Astrocyte of the cerebellum (primary cell): ENCODE measurements around the gene TMEM178A.

Source experiments
- DNase-seq: peaks from one replicate; pipeline ENCODE4 v3.0.0-alpha.2; 2011; ENCODE audit warnings: low read depth
- H3K4me3 ChIP-seq: 2 replicates; pipeline ENCODE4 v1.5.1; 2011; ENCODE audit warnings: mild to moderate bottlenecking, low read depth, low read length, moderate library complexity
- in situ Hi-C: cut with HindIII; loops from 2 replicates; pipeline ENCODE4 v1.10.0; 2017; ENCODE audit warnings: low sequenced_read_pairs
- TF ChIP-seq, protein P1 (sequence below): IDR thresholded peaks from 2 replicates; pipeline ENCODE4 v1.5.1; 2012; ENCODE audit warnings: low read length, low read depth, moderate library complexity, mild to moderate bottlenecking; ENCODE audit errors: missing control alignments

Gene TMEM178A

DNA sequence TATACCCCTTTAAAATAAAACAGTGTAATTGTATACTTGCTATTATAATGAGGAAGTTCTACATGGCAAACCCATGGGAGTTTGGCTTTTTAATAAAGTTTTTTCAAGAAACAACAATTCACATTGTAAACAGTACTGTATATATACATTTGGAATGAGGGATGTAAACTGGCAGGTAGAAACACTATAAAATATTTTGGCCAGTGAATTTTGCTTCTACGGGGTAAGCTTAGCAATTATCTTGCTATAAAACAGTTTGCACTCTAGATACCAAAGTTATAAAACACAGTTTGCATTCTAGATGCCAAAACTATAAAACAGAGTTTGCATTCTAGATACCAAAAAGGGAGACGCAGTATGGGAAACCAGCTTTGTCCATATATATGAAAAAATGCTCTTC, 96.7 kb downstream of the TMEM178A start:
- TF ChIP-seq, protein P1, sequence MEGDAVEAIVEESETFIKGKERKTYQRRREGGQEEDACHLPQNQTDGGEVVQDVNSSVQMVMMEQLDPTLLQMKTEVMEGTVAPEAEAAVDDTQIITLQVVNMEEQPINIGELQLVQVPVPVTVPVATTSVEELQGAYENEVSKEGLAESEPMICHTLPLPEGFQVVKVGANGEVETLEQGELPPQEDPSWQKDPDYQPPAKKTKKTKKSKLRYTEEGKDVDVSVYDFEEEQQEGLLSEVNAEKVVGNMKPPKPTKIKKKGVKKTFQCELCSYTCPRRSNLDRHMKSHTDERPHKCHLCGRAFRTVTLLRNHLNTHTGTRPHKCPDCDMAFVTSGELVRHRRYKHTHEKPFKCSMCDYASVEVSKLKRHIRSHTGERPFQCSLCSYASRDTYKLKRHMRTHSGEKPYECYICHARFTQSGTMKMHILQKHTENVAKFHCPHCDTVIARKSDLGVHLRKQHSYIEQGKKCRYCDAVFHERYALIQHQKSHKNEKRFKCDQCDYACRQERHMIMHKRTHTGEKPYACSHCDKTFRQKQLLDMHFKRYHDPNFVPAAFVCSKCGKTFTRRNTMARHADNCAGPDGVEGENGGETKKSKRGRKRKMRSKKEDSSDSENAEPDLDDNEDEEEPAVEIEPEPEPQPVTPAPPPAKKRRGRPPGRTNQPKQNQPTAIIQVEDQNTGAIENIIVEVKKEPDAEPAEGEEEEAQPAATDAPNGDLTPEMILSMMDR = no peak
- no peak overlapping the region for H3K4me3 ChIP-seq
- no peak for DNase-seq
- in situ Hi-C loops = no loop called here
